ENCODE data around the gene NHSL1.

Gene NHSL1, protein sequence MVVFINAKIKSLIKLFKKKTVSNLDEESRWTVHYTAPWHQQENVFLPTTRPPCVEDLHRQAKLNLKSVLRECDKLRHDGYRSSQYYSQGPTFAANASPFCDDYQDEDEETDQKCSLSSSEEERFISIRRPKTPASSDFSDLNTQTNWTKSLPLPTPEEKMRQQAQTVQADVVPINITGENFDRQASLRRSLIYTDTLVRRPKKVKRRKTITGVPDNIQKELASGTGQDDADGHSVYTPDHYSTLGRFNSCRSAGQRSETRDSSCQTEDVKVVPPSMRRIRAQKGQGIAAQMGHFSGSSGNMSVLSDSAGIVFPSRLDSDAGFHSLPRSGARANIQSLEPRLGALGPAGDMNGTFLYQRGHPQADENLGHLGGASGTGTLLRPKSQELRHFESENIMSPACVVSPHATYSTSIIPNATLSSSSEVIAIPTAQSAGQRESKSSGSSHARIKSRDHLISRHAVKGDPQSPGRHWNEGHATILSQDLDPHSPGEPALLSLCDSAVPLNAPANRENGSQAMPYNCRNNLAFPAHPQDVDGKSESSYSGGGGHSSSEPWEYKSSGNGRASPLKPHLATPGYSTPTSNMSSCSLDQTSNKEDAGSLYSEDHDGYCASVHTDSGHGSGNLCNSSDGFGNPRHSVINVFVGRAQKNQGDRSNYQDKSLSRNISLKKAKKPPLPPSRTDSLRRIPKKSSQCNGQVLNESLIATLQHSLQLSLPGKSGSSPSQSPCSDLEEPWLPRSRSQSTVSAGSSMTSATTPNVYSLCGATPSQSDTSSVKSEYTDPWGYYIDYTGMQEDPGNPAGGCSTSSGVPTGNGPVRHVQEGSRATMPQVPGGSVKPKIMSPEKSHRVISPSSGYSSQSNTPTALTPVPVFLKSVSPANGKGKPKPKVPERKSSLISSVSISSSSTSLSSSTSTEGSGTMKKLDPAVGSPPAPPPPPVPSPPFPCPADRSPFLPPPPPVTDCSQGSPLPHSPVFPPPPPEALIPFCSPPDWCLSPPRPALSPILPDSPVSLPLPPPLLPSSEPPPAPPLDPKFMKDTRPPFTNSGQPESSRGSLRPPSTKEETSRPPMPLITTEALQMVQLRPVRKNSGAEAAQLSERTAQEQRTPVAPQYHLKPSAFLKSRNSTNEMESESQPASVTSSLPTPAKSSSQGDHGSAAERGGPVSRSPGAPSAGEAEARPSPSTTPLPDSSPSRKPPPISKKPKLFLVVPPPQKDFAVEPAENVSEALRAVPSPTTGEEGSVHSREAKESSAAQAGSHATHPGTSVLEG (N-terminal part only)

DNA sequence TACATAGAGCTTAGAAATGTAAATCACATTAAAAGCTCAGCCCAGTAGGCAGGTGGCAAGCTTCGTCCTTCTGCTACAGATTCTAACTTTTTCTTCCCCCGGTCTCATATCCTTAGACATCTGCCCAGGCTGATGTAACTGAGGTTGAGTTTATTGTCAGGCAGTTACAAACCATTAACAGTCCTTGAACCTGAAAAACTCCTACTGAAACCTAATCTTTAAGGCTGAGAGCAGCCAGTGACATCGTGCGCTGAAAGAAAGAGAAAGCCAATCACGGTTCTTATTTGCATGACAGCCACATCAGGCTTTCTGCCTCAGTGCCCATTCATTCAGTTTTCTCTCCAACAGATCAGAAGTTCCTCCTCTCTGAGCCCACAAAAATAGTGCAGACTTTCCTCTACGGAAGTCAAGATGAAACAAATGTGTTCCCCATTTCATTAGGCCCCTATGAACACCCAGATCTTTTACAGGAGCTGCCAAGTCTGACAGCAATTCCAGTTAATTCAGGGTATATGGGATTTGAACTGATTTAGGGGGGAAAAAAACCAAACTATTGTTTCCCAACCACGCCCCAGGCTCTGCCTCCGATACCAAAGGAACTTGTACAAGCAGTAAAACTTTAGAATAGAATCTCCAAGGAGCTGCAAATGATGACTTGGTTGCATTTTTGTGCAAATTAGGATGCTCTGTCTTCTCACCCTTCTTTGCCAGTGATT, at the start of gene NHSL1:
NHSL1 (minus strand) TSS at position 192 of the 716 bp plus-strand sequence. CDS start 204 bp downstream, outside the sequence.
- no peak within 1 kb of the TSS for H3K4me3 ChIP-seq (ENCODE audit: severe bottlenecking)
- H3K9me3 ChIP-seq (ENCODE audit: severe bottlenecking) = no peaks in the 10 kb centered on the region
- no peaks in the 10 kb centered on the region for H3K4me1 ChIP-seq (ENCODE audit: insufficient read depth, poor library complexity, severe bottlenecking)
- no peaks in the 10 kb centered on the region for H3K36me3 ChIP-seq (ENCODE audit: low read depth)
- no peaks in the 10 kb centered on the region for H3K27me3 ChIP-seq (ENCODE audit: insufficient read depth, poor library complexity, severe bottlenecking)
- H3K27ac ChIP-seq (ENCODE audit: poor library complexity, severe bottlenecking) = no peak within 1 kb of the TSS
- no peak; the same call in 2 of the 3 replicates for ATAC-seq (ENCODE audit: low read depth)
- no peak for DNase-seq (ENCODE audit: low spot score)
- TF ChIP-seq, protein P1, sequence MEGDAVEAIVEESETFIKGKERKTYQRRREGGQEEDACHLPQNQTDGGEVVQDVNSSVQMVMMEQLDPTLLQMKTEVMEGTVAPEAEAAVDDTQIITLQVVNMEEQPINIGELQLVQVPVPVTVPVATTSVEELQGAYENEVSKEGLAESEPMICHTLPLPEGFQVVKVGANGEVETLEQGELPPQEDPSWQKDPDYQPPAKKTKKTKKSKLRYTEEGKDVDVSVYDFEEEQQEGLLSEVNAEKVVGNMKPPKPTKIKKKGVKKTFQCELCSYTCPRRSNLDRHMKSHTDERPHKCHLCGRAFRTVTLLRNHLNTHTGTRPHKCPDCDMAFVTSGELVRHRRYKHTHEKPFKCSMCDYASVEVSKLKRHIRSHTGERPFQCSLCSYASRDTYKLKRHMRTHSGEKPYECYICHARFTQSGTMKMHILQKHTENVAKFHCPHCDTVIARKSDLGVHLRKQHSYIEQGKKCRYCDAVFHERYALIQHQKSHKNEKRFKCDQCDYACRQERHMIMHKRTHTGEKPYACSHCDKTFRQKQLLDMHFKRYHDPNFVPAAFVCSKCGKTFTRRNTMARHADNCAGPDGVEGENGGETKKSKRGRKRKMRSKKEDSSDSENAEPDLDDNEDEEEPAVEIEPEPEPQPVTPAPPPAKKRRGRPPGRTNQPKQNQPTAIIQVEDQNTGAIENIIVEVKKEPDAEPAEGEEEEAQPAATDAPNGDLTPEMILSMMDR (IDR thresholded peaks at IDR 0.05; ENCODE audit: poor library complexity, severe bottlenecking) = no peak

DNA sequence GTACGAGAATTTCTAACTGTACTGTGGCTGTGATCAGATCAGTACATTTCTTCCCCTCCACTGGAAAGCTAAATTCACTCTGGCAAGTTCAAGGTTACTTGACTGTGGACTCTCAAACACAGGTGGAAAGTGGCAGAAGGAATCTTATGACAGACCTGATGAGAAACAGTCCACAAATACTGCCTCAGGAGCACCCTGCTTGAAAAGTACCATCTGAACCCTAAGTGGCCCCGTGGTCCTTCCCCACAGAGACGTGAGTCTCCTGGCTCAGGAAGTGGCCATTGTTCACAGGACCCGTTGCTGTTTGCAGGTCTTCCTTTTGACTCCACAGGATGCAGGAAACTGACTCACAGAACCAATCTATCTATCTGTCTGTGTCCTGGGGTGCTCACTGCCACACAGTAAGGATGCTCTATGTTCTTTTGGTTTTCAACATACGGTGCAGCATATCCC, 47.5 kb upstream of the NHSL1 start:
- Histone ChIP-seq H3K27me3 (ENCODE audit: insufficient read depth, poor library complexity, severe bottlenecking) (no peaks in the 10 kb centered on the region), H3K27ac (ENCODE audit: poor library complexity, severe bottlenecking) (peak overlapping the region; percentile 11), H3K36me3 (ENCODE audit: low read depth) (no peaks in the 10 kb centered on the region), H3K4me3 (ENCODE audit: severe bottlenecking) (no peak overlapping the region), H3K4me1 (ENCODE audit: insufficient read depth, poor library complexity, severe bottlenecking) (no peaks in the 10 kb centered on the region), H3K9me3 (ENCODE audit: severe bottlenecking) (no peaks in the 10 kb centered on the region)
- TF ChIP-seq, protein P1 (IDR thresholded peaks at IDR 0.05; ENCODE audit: poor library complexity, severe bottlenecking) = no peak
- ATAC-seq (ENCODE audit: low read depth) = peak; percentile 84
- DNase-seq (ENCODE audit: low spot score) = no peak

DNA sequence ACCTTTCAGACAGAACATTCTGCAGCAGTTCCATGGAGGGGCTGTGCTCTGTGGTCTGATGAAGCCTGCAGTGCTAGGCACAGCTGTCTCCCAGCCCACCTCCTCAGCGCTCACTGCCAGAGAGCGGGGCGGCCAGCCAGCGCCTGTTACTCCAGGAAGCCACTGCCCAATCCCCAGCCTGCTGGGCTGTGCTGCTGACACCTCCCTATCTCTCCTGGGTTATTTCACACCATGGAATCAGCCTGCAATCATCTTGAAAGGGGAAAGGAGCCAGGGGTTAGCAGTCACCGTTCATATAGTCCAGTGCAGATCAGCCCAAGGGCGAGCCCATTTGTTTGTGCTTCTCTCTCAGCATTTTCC, 46.3 kb upstream of the NHSL1 start:
- no peak overlapping the region for H3K27ac ChIP-seq (ENCODE audit: poor library complexity, severe bottlenecking)
- H3K4me3 ChIP-seq (ENCODE audit: severe bottlenecking) = no peak overlapping the region
- H3K27me3 ChIP-seq (ENCODE audit: insufficient read depth, poor library complexity, severe bottlenecking) = no peaks in the 10 kb centered on the region
- no peaks in the 10 kb centered on the region for H3K4me1 ChIP-seq (ENCODE audit: insufficient read depth, poor library complexity, severe bottlenecking)
- DNase-seq (ENCODE audit: low spot score) = no peak
- no peaks in the 10 kb centered on the region for H3K9me3 ChIP-seq (ENCODE audit: severe bottlenecking)
- TF ChIP-seq, protein P1 (IDR thresholded peaks at IDR 0.05; ENCODE audit: poor library complexity, severe bottlenecking) = no peak
- H3K36me3 ChIP-seq (ENCODE audit: low read depth) = no peaks in the 10 kb centered on the region
- no peak for ATAC-seq (ENCODE audit: low read depth)

DNA sequence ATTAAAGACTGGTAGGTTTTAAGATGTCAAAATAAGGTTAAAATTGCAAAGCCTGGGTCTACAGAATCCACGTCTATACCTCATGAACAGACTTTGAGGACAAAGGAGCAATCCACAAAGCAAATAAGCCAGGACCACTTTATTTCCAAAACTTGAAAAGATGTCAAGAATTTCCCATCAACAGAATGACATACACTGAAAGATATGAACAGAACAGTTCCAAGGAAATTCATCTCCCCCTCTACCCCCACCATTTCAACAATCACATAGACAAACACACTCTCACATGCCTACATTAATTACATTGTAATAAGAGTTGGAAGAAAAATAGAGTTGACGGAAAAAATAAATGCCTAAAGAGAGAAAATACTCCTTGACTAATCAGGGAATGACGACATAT, 45.2 kb upstream of the NHSL1 start:
- ATAC-seq (ENCODE audit: low read depth) = no peak
- TF ChIP-seq, protein P1 (IDR thresholded peaks at IDR 0.05; ENCODE audit: poor library complexity, severe bottlenecking) = no peak
- H3K27ac ChIP-seq (ENCODE audit: poor library complexity, severe bottlenecking) = no peak overlapping the region
- H3K27me3 ChIP-seq (ENCODE audit: insufficient read depth, poor library complexity, severe bottlenecking) = no peaks in the 10 kb centered on the region
- no peaks in the 10 kb centered on the region for H3K36me3 ChIP-seq (ENCODE audit: low read depth)
- DNase-seq (ENCODE audit: low spot score) = no peak
- no peaks in the 10 kb centered on the region for H3K4me1 ChIP-seq (ENCODE audit: insufficient read depth, poor library complexity, severe bottlenecking)
- H3K4me3 ChIP-seq (ENCODE audit: severe bottlenecking) = no peak overlapping the region
- no peaks in the 10 kb centered on the region for H3K9me3 ChIP-seq (ENCODE audit: severe bottlenecking)
